Retinal pigment epithelial cell (primary cell): ENCODE measurements around the gene KCNN1.

Experiments used
- DNase-seq: peaks from one replicate; pipeline ENCODE4 v3.0.0-alpha.2; 2010; ENCODE audit warnings: low read depth
- H3K4me3 ChIP-seq: 2 replicates; pipeline ENCODE4 v1.5.1; 2011; ENCODE audit warnings: mild to moderate bottlenecking, low read length, control low read depth, moderate library complexity
- TF ChIP-seq, protein P1 (sequence below): conservative IDR thresholded peaks from 2 replicates; pipeline ENCODE4 v1.5.1; 2011; ENCODE audit warnings: low read depth, low read length, control low read depth, inconsistent platforms

The KCNN1 gene

DNA sequence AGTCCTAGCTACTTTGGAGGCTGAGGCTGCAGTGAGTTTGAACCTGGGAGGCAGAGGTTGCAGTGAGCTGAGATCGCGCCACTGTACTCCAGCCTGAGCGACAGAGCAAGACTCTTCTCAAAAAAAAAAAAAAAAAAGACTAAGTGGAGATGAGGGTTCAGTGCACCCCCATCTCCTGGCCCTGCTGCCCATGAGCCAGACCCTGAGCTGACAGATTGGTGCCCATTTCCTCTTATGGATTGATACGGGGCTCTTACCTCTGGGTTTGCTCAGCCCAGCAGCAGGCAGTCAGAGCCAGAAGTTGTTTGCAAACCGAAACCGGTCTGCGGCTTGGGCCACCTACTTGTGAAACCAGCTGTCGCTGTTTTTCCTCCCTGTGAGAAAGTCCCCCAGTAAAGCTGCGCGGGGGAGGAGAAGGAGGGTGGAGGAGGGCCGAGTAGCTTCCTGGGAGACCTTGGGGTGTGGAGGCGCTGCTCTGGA, 78.0 kb downstream of the KCNN1 start:
- H3K4me3 ChIP-seq: no peak overlapping the region
- TF ChIP-seq, protein P1, sequence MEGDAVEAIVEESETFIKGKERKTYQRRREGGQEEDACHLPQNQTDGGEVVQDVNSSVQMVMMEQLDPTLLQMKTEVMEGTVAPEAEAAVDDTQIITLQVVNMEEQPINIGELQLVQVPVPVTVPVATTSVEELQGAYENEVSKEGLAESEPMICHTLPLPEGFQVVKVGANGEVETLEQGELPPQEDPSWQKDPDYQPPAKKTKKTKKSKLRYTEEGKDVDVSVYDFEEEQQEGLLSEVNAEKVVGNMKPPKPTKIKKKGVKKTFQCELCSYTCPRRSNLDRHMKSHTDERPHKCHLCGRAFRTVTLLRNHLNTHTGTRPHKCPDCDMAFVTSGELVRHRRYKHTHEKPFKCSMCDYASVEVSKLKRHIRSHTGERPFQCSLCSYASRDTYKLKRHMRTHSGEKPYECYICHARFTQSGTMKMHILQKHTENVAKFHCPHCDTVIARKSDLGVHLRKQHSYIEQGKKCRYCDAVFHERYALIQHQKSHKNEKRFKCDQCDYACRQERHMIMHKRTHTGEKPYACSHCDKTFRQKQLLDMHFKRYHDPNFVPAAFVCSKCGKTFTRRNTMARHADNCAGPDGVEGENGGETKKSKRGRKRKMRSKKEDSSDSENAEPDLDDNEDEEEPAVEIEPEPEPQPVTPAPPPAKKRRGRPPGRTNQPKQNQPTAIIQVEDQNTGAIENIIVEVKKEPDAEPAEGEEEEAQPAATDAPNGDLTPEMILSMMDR: no peak
- no peak for DNase-seq

DNA sequence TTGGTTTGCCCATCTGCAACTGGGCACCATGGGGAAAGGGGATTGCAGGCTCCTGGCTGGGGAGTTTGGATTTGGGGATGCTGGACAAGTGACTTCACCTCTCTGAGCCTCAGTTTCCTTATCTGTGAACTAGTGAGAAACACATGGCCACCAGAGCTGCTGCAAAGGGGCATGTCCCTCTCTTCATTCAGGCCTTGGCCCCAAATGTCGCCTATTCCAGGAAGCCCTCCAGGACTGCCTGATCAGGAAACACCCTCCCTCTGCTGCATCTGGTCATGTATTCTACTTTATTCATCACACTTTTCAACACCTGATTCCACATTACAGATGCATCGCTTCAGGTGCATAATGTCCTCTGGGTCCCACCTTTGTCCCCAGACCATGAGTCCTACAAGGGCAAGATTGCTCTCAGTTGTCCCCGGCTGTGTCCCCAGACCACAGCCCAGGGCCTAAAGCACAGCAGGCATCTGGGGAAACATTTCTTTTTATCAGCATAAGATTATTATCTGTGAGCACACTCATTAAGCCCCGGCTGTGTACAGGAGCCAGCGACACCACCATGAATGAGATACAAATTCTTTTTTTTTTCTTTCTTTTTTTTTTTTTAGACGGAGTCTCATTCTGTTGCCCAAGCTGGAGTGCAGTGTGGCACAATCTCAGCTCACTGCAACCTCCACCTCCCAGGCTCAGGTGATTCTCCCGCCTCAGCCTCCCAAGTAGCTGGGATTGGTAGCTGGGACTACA, 78.6 kb downstream of the KCNN1 start:
- TF ChIP-seq, protein P1: no peak
- no peak for DNase-seq
- no peak overlapping the region for H3K4me3 ChIP-seq

DNA sequence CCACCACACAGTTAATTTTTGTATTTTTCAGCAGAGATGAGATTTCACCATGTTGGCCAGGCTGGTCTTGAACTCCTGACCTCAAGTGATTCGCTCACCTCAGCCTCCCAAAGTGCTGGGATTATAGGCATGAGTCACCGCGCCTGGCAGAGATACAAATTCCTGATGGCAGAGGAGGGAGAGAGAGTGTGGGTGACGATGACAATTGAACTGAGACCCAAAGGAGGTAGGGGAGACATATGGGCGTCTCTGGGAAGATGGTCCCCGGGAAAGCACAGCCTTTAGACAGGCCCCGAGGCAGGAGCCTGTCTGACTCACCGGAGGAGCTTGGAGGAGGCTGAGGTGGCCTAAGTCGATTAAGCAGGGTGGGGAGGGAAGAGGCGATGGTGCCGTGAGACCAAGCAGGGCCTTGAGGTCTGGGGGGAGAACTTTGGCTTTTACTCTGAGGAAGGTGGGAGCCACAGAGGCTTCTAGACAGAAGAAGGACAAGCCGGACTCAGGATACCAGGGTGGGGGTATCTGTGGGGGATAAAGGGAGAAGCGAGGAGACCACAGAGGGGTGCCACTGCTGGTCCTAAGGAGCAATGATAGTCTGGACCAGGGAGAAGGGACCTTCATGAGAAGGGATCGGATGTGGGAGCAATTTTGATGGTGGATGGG, 79.3 kb downstream of the KCNN1 start:
- TF ChIP-seq, protein P1: no peak
- H3K4me3 ChIP-seq: no peak overlapping the region
- DNase-seq: peak; percentile 35

DNA sequence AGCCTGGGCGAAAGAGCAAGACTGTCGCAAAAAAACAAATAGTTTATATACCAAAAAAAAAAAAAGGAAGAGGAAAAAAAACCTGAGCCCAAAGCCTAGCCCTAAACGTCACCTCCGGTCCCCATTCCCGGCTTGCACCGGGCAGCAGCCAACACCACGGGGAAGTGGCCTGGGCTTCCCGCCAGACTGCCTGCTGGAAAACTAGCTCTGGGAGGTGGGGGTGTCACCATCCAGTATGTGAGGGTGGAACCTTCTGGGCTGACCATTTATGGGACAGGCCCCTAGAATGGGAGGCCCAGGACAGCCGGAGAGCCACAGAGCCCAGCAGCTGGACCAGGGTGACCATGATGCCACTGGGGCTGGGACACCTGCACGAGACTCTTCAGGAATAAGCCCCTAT, 82.5 kb downstream of the KCNN1 start:
- peak; percentile 55 for DNase-seq
- H3K4me3 ChIP-seq: no peak overlapping the region
- TF ChIP-seq, protein P1: no peak
